ENCODE measurements around the gene ANKMY1.

The ANKMY1 gene

GRCh38 chr2:240585101-240585500, 27.3 kb upstream of the ANKMY1 start:
- peak overlapping the region; percentile 98 for H3K27ac ChIP-seq (ENCODE audit: low read length)
- H3K4me2 ChIP-seq (ENCODE audit: low read length): peak overlapping the region; percentile 95
- peaks cover 10% of the 10 kb centered on the region for H4K20me1 ChIP-seq (ENCODE audit: insufficient read depth, low read length)
- no peaks in the 10 kb centered on the region for H3K9me3 ChIP-seq (ENCODE audit: insufficient read depth, low read length)
- H3K9ac ChIP-seq (ENCODE audit: low read length): peak overlapping the region; percentile 100
- H3K4me1 ChIP-seq (ENCODE audit: low read length): peaks cover 37% of the 10 kb centered on the region
- H3K36me3 ChIP-seq (replicated peaks; ENCODE audit: low read depth, low read length): peaks cover 34% of the 10 kb centered on the region
- H3K4me3 ChIP-seq (ENCODE audit: low read length): peak overlapping the region; percentile 98
- H3K79me2 ChIP-seq (ENCODE audit: low read length): peaks cover 79% of the 10 kb centered on the region
- TF ChIP-seq, protein P1, sequence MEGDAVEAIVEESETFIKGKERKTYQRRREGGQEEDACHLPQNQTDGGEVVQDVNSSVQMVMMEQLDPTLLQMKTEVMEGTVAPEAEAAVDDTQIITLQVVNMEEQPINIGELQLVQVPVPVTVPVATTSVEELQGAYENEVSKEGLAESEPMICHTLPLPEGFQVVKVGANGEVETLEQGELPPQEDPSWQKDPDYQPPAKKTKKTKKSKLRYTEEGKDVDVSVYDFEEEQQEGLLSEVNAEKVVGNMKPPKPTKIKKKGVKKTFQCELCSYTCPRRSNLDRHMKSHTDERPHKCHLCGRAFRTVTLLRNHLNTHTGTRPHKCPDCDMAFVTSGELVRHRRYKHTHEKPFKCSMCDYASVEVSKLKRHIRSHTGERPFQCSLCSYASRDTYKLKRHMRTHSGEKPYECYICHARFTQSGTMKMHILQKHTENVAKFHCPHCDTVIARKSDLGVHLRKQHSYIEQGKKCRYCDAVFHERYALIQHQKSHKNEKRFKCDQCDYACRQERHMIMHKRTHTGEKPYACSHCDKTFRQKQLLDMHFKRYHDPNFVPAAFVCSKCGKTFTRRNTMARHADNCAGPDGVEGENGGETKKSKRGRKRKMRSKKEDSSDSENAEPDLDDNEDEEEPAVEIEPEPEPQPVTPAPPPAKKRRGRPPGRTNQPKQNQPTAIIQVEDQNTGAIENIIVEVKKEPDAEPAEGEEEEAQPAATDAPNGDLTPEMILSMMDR (IDR thresholded peaks at IDR 0.05; ENCODE audit: low read depth, low read length): no peak
- no peak for TF ChIP-seq EZH2phosphoT487 (IDR thresholded peaks at IDR 0.05; ENCODE audit: low read depth)
- H2AFZ ChIP-seq (ENCODE audit: low read depth, low read length): no peak overlapping the region
- H3K27me3 ChIP-seq (ENCODE audit: low read depth, low read length): no peaks in the 10 kb centered on the region

- peak overlapping the region; percentile 98 for H3K27ac ChIP-seq (ENCODE audit: low read length)
- peak overlapping the region; percentile 98 for H3K4me3 ChIP-seq (ENCODE audit: low read length)
- peaks cover 75% of the 10 kb centered on the region for H3K79me2 ChIP-seq (ENCODE audit: low read length)
- H3K36me3 ChIP-seq (replicated peaks; ENCODE audit: low read depth, low read length): peaks cover 34% of the 10 kb centered on the region
- H2AFZ ChIP-seq (ENCODE audit: low read depth, low read length): no peak overlapping the region
- H3K9ac ChIP-seq (ENCODE audit: low read length): peak overlapping the region; percentile 100
- no peaks in the 10 kb centered on the region for H3K9me3 ChIP-seq (ENCODE audit: insufficient read depth, low read length)
- H4K20me1 ChIP-seq (ENCODE audit: insufficient read depth, low read length): peaks cover 10% of the 10 kb centered on the region
- peak overlapping the region; percentile 95 for H3K4me2 ChIP-seq (ENCODE audit: low read length)
- no peaks in the 10 kb centered on the region for H3K27me3 ChIP-seq (ENCODE audit: low read depth, low read length)
- H3K4me1 ChIP-seq (ENCODE audit: low read length): peaks cover 43% of the 10 kb centered on the region
- no peak for TF ChIP-seq EZH2phosphoT487 (IDR thresholded peaks at IDR 0.05; ENCODE audit: low read depth)
- TF ChIP-seq, protein P1 (IDR thresholded peaks at IDR 0.05; ENCODE audit: low read depth, low read length): no peak
These were observed 26.8 kb upstream of the ANKMY1 start for GRCh38 chr2:240584486-240585031.

DNA sequence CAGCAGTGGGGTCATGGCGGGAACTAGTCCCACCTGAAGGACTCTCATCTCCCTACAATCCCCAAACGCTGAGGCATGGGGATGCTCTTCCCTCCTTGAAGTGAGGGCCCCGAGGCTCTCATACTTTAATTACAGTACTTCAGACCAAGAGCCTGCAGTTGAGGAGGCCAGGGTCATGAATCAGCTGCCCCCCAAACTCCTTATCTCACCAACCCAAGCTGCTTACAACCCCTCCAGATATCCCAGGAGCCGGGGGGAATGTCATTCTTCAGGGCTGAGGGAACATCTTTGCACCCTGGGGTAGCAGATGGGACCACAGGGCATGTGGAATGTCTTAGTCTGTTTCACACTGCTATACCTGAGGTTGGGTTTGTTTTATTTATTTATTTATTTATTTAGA, 26.0 kb upstream of the ANKMY1 start:
- Histone ChIP-seq H3K36me3 (replicated peaks; ENCODE audit: low read depth, low read length) (peaks cover 34% of the 10 kb centered on the region), H4K20me1 (ENCODE audit: insufficient read depth, low read length) (peaks cover 10% of the 10 kb centered on the region), H2AFZ (ENCODE audit: low read depth, low read length) (no peak overlapping the region), H3K4me3 (ENCODE audit: low read length) (peak overlapping the region; percentile 42; the same call in 1 of the 2 replicates), H3K4me1 (ENCODE audit: low read length) (peaks cover 50% of the 10 kb centered on the region), H3K9ac (ENCODE audit: low read length) (peak overlapping the region; percentile 58; the same call in 1 of the 2 replicates), H3K27me3 (ENCODE audit: low read depth, low read length) (no peaks in the 10 kb centered on the region), H3K9me3 (ENCODE audit: insufficient read depth, low read length) (no peaks in the 10 kb centered on the region), H3K79me2 (ENCODE audit: low read length) (peaks cover 70% of the 10 kb centered on the region), H3K27ac (ENCODE audit: low read length) (peak overlapping the region; percentile 98), H3K4me2 (ENCODE audit: low read length) (peak overlapping the region; percentile 60)
- no peak for TF ChIP-seq EZH2phosphoT487 (IDR thresholded peaks at IDR 0.05; ENCODE audit: low read depth)
- TF ChIP-seq, protein P1 (IDR thresholded peaks at IDR 0.05; ENCODE audit: low read depth, low read length): no peak

GRCh38 chr2:240582781-240583180, 25.0 kb upstream of the ANKMY1 start:
- H3K4me1 ChIP-seq (ENCODE audit: low read length): peaks cover 50% of the 10 kb centered on the region
- no peak for TF ChIP-seq EZH2phosphoT487 (IDR thresholded peaks at IDR 0.05; ENCODE audit: low read depth)
- TF ChIP-seq, protein P1 (IDR thresholded peaks at IDR 0.05; ENCODE audit: low read depth, low read length): no peak
- no peak overlapping the region for H2AFZ ChIP-seq (ENCODE audit: low read depth, low read length)
- no peak overlapping the region for H3K4me2 ChIP-seq (ENCODE audit: low read length)
- no peaks in the 10 kb centered on the region for H3K9me3 ChIP-seq (ENCODE audit: insufficient read depth, low read length)
- no peak overlapping the region for H3K9ac ChIP-seq (ENCODE audit: low read length)
- H3K79me2 ChIP-seq (ENCODE audit: low read length): peaks cover 62% of the 10 kb centered on the region
- H3K27ac ChIP-seq (ENCODE audit: low read length): no peak overlapping the region
- peaks cover 7% of the 10 kb centered on the region for H4K20me1 ChIP-seq (ENCODE audit: insufficient read depth, low read length)
- peaks cover 34% of the 10 kb centered on the region for H3K36me3 ChIP-seq (replicated peaks; ENCODE audit: low read depth, low read length)
- H3K4me3 ChIP-seq (ENCODE audit: low read length): no peak overlapping the region
- no peaks in the 10 kb centered on the region for H3K27me3 ChIP-seq (ENCODE audit: low read depth, low read length)

All from OCI-LY3 (cell line).